SH-SY5Y (cell line): ENCODE data around the gene AIFM3.

Experiments
- GATA2 ChIP-seq: IDR thresholded peaks from 2 replicates; pipeline ENCODE4 v1.6.1; 2011; ENCODE audit warnings: mild to moderate bottlenecking, low read depth, low read length
- GATA3 ChIP-seq: IDR thresholded peaks from 2 replicates; pipeline ENCODE4 v1.6.1; 2011; ENCODE audit warnings: low read depth, mild to moderate bottlenecking, low read length, moderate library complexity

- TF ChIP-seq GATA2 (no peak), GATA3 (no peak)
Measured at GRCh38 chr22:20955548-20955947, 11.5 kb upstream of the AIFM3 start.
